ENCODE results near the gene CASK. TPM values are rescaled to one million over a fixed set of nuclear protein-coding genes. Genes with fewer than 3 reads are reported as not detected.
A peak's percentile ranks its signal among the peaks of the same experiment; 100 is the strongest.

CASK gene
- total RNA-seq, result 10 to 100 TPM; 35.6 to 95.6 TPM

GRCh38 chrX:41923211-41923977, at the start of gene CASK:
CASK (minus strand) TSS chrX:41923554; CDS start chrX:41922988, 566 bp downstream.
- H3K36me3 Mint-ChIP-seq (ENCODE audit: low read depth), result peaks cover 12% of the 10 kb centered on the region
- no peaks in the 10 kb centered on the region for H3K27me3 Mint-ChIP-seq
- ATAC-seq (replicated peaks), result peak; percentile 75
- peak within 1 kb of the TSS; percentile 98 for H3K4me3 Mint-ChIP-seq
- H3K4me1 Mint-ChIP-seq, result peaks cover 3% of the 10 kb centered on the region
- H3K27ac Mint-ChIP-seq, result peak within 1 kb of the TSS; percentile 98
- H3K9me3 Mint-ChIP-seq, result no peaks in the 10 kb centered on the region

GRCh38 chrX:41971346-41971745, 48.0 kb upstream of the CASK start:
- Mint-ChIP-seq H3K4me3 (no peak overlapping the region), H3K9me3 (no peaks in the 10 kb centered on the region), H3K27ac (no peak overlapping the region), H3K36me3 (ENCODE audit: low read depth) (no peaks in the 10 kb centered on the region), H3K27me3 (no peaks in the 10 kb centered on the region), H3K4me1 (no peaks in the 10 kb centered on the region)
- ATAC-seq (replicated peaks), result no peak

- ATAC-seq (replicated peaks), result no peak
- H3K4me3 Mint-ChIP-seq, result no peak overlapping the region
- no peaks in the 10 kb centered on the region for H3K27me3 Mint-ChIP-seq
- no peaks in the 10 kb centered on the region for H3K36me3 Mint-ChIP-seq (ENCODE audit: low read depth)
- no peaks in the 10 kb centered on the region for H3K4me1 Mint-ChIP-seq
- H3K9me3 Mint-ChIP-seq, result no peaks in the 10 kb centered on the region
- no peak overlapping the region for H3K27ac Mint-ChIP-seq
These were observed 47.1 kb upstream of the CASK start for GRCh38 chrX:41970419-41970818.

GRCh38 chrX:41963348-41963747, 40.0 kb upstream of the CASK start:
- Mint-ChIP-seq H3K4me1 (no peaks in the 10 kb centered on the region), H3K36me3 (ENCODE audit: low read depth) (no peaks in the 10 kb centered on the region), H3K27ac (no peak overlapping the region), H3K27me3 (no peaks in the 10 kb centered on the region), H3K9me3 (no peaks in the 10 kb centered on the region), H3K4me3 (no peak overlapping the region)
- no peak for ATAC-seq (replicated peaks)

GRCh38 chrX:41960142-41960541, 36.8 kb upstream of the CASK start:
- H3K4me1 Mint-ChIP-seq, result no peaks in the 10 kb centered on the region
- H3K27ac Mint-ChIP-seq, result no peak overlapping the region
- no peaks in the 10 kb centered on the region for H3K27me3 Mint-ChIP-seq
- no peaks in the 10 kb centered on the region for H3K9me3 Mint-ChIP-seq
- no peak overlapping the region for H3K4me3 Mint-ChIP-seq
- H3K36me3 Mint-ChIP-seq (ENCODE audit: low read depth), result no peaks in the 10 kb centered on the region
- no peak for ATAC-seq (replicated peaks)

- H3K4me3 Mint-ChIP-seq, result no peak overlapping the region
- H3K4me1 Mint-ChIP-seq, result no peaks in the 10 kb centered on the region
- no peaks in the 10 kb centered on the region for H3K27me3 Mint-ChIP-seq
- no peak overlapping the region for H3K27ac Mint-ChIP-seq
- ATAC-seq (replicated peaks), result peak; percentile 63
- H3K9me3 Mint-ChIP-seq, result no peaks in the 10 kb centered on the region
- H3K36me3 Mint-ChIP-seq (ENCODE audit: low read depth), result no peaks in the 10 kb centered on the region
These were observed 35.5 kb upstream of the CASK start for GRCh38 chrX:41958861-41959260.

- Mint-ChIP-seq H3K4me3 (no peak overlapping the region), H3K27ac (no peak overlapping the region), H3K36me3 (ENCODE audit: low read depth) (no peaks in the 10 kb centered on the region), H3K4me1 (no peaks in the 10 kb centered on the region), H3K27me3 (no peaks in the 10 kb centered on the region), H3K9me3 (no peaks in the 10 kb centered on the region)
- ATAC-seq (replicated peaks), result no peak
These were observed 32.7 kb upstream of the CASK start for GRCh38 chrX:41956027-41956426.

- Mint-ChIP-seq H3K27me3 (no peaks in the 10 kb centered on the region), H3K36me3 (ENCODE audit: low read depth) (no peaks in the 10 kb centered on the region), H3K27ac (no peak overlapping the region), H3K4me3 (no peak overlapping the region), H3K9me3 (no peaks in the 10 kb centered on the region), H3K4me1 (no peaks in the 10 kb centered on the region)
- no peak for ATAC-seq (replicated peaks)
These were observed 28.7 kb upstream of the CASK start for GRCh38 chrX:41952102-41952501.

- no peak overlapping the region for H3K4me3 Mint-ChIP-seq
- no peaks in the 10 kb centered on the region for H3K4me1 Mint-ChIP-seq
- H3K9me3 Mint-ChIP-seq, result no peaks in the 10 kb centered on the region
- H3K36me3 Mint-ChIP-seq (ENCODE audit: low read depth), result no peaks in the 10 kb centered on the region
- no peak overlapping the region for H3K27ac Mint-ChIP-seq
- no peaks in the 10 kb centered on the region for H3K27me3 Mint-ChIP-seq
- peak; percentile 66 for ATAC-seq (replicated peaks)
These were observed 23.7 kb upstream of the CASK start for GRCh38 chrX:41946989-41947612.

- no peak overlapping the region for H3K4me3 Mint-ChIP-seq
- no peaks in the 10 kb centered on the region for H3K36me3 Mint-ChIP-seq (ENCODE audit: low read depth)
- H3K27ac Mint-ChIP-seq, result no peak overlapping the region
- no peak for ATAC-seq (replicated peaks)
- H3K9me3 Mint-ChIP-seq, result no peaks in the 10 kb centered on the region
- no peaks in the 10 kb centered on the region for H3K4me1 Mint-ChIP-seq
- H3K27me3 Mint-ChIP-seq, result no peaks in the 10 kb centered on the region
These were observed 22.9 kb upstream of the CASK start for GRCh38 chrX:41946235-41946634.

GRCh38 chrX:41935832-41936231, 12.5 kb upstream of the CASK start:
- peaks cover 19% of the 10 kb centered on the region for H3K4me1 Mint-ChIP-seq
- H3K4me3 Mint-ChIP-seq, result no peak overlapping the region
- no peak overlapping the region for H3K27ac Mint-ChIP-seq
- no peaks in the 10 kb centered on the region for H3K36me3 Mint-ChIP-seq (ENCODE audit: low read depth)
- ATAC-seq (replicated peaks), result no peak
- no peaks in the 10 kb centered on the region for H3K27me3 Mint-ChIP-seq
- H3K9me3 Mint-ChIP-seq, result no peaks in the 10 kb centered on the region

- Mint-ChIP-seq H3K9me3 (no peaks in the 10 kb centered on the region), H3K27me3 (no peaks in the 10 kb centered on the region), H3K27ac (no peak overlapping the region), H3K36me3 (ENCODE audit: low read depth) (no peaks in the 10 kb centered on the region), H3K4me3 (no peak overlapping the region), H3K4me1 (peaks cover 18% of the 10 kb centered on the region)
- peak; percentile 79 for ATAC-seq (replicated peaks)
These were observed 10.2 kb upstream of the CASK start for GRCh38 chrX:41933546-41933945.

GRCh38 chrX:41932885-41933284, 9.5 kb upstream of the CASK start:
- Mint-ChIP-seq H3K27ac (peak overlapping the region; percentile 78), H3K36me3 (ENCODE audit: low read depth) (no peaks in the 10 kb centered on the region), H3K4me1 (peaks cover 12% of the 10 kb centered on the region), H3K9me3 (no peaks in the 10 kb centered on the region), H3K4me3 (peak overlapping the region; percentile 55), H3K27me3 (no peaks in the 10 kb centered on the region)
- peak; percentile 87 for ATAC-seq (replicated peaks)

GRCh38 chrX:41931591-41931990, 8.2 kb upstream of the CASK start:
- no peaks in the 10 kb centered on the region for H3K9me3 Mint-ChIP-seq
- peaks cover 8% of the 10 kb centered on the region for H3K4me1 Mint-ChIP-seq
- ATAC-seq (replicated peaks), result no peak
- no peaks in the 10 kb centered on the region for H3K27me3 Mint-ChIP-seq
- no peak overlapping the region for H3K4me3 Mint-ChIP-seq
- no peak overlapping the region for H3K27ac Mint-ChIP-seq
- H3K36me3 Mint-ChIP-seq (ENCODE audit: low read depth), result no peaks in the 10 kb centered on the region

- peaks cover 3% of the 10 kb centered on the region for H3K4me1 Mint-ChIP-seq
- peak; percentile 13 for ATAC-seq (replicated peaks)
- peaks cover 12% of the 10 kb centered on the region for H3K36me3 Mint-ChIP-seq (ENCODE audit: low read depth)
- H3K4me3 Mint-ChIP-seq, result peak overlapping the region; percentile 80
- H3K27me3 Mint-ChIP-seq, result no peaks in the 10 kb centered on the region
- H3K9me3 Mint-ChIP-seq, result no peaks in the 10 kb centered on the region
- H3K27ac Mint-ChIP-seq, result no peak overlapping the region
These were observed 777 bp upstream of the CASK start for GRCh38 chrX:41923978-41924683.

All from activated T-helper 17 cell treated with anti-CD3 and anti-CD28 coated beads, Interleukin-2, amount 50 U/mL, for 72 hours (primary cell).